ENCODE data around the gene RAC2. TPM values are rescaled to one million over a fixed set of nuclear protein-coding genes. Genes with fewer than 3 reads are reported as not detected.

The RAC2 gene
- total RNA-seq, 1 experiment from 2014 or later = 50.5 TPM

- Histone ChIP-seq H3K27me3 (ENCODE audit: low read length) (no peaks in the 10 kb centered on the region), H2AFZ (ENCODE audit: low read length) (no peak overlapping the region), H3K36me3 (ENCODE audit: low read depth, low read length) (peaks cover 5% of the 10 kb centered on the region; the same call in 1 of the 2 replicates), H3K4me2 (ENCODE audit: low read length) (no peak overlapping the region), H3K4me1 (ENCODE audit: insufficient read depth, low read length) (peaks cover 18% of the 10 kb centered on the region), H4K20me1 (ENCODE audit: low read length) (no peaks in the 10 kb centered on the region), H3K27ac (ENCODE audit: low read length) (no peak overlapping the region), H3K9ac (ENCODE audit: low read length) (no peak overlapping the region), H3K9me3 (ENCODE audit: low read length) (no peaks in the 10 kb centered on the region), H3F3A (ENCODE audit: low read length, unreplicated experiment) (no peaks in the 10 kb centered on the region), H3K79me2 (ENCODE audit: low read length) (peaks cover 24% of the 10 kb centered on the region), H3K9me2 (replicated peaks; ENCODE audit: low read length) (no peaks in the 10 kb centered on the region), H3K4me3 (ENCODE audit: low read length) (no peak overlapping the region)
- TF ChIP-seq EZH2phosphoT487 (IDR thresholded peaks at IDR 0.05; ENCODE audit: borderline replicate concordance, low read length) (no peak), CTCF (conservative IDR thresholded peaks at IDR 0.05; ENCODE audit: low read depth, low read length) (no peak), EZH2 (IDR thresholded peaks at IDR 0.05; ENCODE audit: low read length, unreplicated experiment) (no peak)
- no peak for ATAC-seq
- ChIA-PET CTCF (no interaction called here), POLR2A (ENCODE audit: unreplicated experiment) (no interaction called here)
- intact Hi-C loops (cut with micrococcal nuclease) = no loop called here
- BruUV-seq (replicated peaks) = no TSS peak
- no peak for DNase-seq
Observed at GRCh38 chr22:37239336-37240239, 4.5 kb downstream of the RAC2 start.

- no peaks in the 10 kb centered on the region for H4K20me1 ChIP-seq (ENCODE audit: low read length)
- CTCF ChIA-PET = no interaction called here
- H3K4me1 ChIP-seq (ENCODE audit: insufficient read depth, low read length) = peaks cover 9% of the 10 kb centered on the region
- H3K27me3 ChIP-seq (ENCODE audit: low read length) = no peaks in the 10 kb centered on the region
- no peaks in the 10 kb centered on the region for H3K9me3 ChIP-seq (ENCODE audit: low read length)
- no peak overlapping the region for H3K4me2 ChIP-seq (ENCODE audit: low read length)
- no peak overlapping the region for H3K27ac ChIP-seq (ENCODE audit: low read length)
- intact Hi-C loops (cut with micrococcal nuclease) = no loop called here
- H3K9me2 ChIP-seq (replicated peaks; ENCODE audit: low read length) = no peaks in the 10 kb centered on the region
- no peaks in the 10 kb centered on the region for H3F3A ChIP-seq (ENCODE audit: low read length, unreplicated experiment)
- H3K36me3 ChIP-seq (ENCODE audit: low read depth, low read length) = peaks cover 5% of the 10 kb centered on the region; the same call in 1 of the 2 replicates
- POLR2A ChIA-PET (ENCODE audit: unreplicated experiment) = no interaction called here
- no peak overlapping the region for H3K4me3 ChIP-seq (ENCODE audit: low read length)
- no peak overlapping the region for H2AFZ ChIP-seq (ENCODE audit: low read length)
- ATAC-seq = no peak
- no TSS peak for BruUV-seq (replicated peaks)
- no peak for DNase-seq
- H3K79me2 ChIP-seq (ENCODE audit: low read length) = peaks cover 10% of the 10 kb centered on the region
- no peak overlapping the region for H3K9ac ChIP-seq (ENCODE audit: low read length)
- no peak for TF ChIP-seq CTCF (conservative IDR thresholded peaks at IDR 0.05; ENCODE audit: low read depth, low read length)
- TF ChIP-seq EZH2 (IDR thresholded peaks at IDR 0.05; ENCODE audit: low read length, unreplicated experiment) = no peak
- TF ChIP-seq EZH2phosphoT487 (IDR thresholded peaks at IDR 0.05; ENCODE audit: borderline replicate concordance, low read length) = no peak
Observed at GRCh38 chr22:37237371-37238268, 6.4 kb downstream of the RAC2 start.
